Mesendoderm (in vitro differentiated cells): ENCODE measurements around the gene MYO15A.

ENCODE experiments used
- DNase-seq: peaks from one replicate; pipeline ENCODE4 v3.0.0; 2013
- H2AK5ac ChIP-seq: 2 replicates; pipeline ENCODE4 v1.6.1; 2013; ENCODE audit warnings: low read length, inconsistent platforms
- H2BK120ac ChIP-seq: 2 replicates; pipeline ENCODE4 v1.6.1; 2013; ENCODE audit warnings: low read depth, mild to moderate bottlenecking, low read length, moderate library complexity, mixed read lengths
- H2BK15ac ChIP-seq: replicated peaks from 2 replicates; pipeline ENCODE4 v1.6.1; 2013; ENCODE audit warnings: low read depth, mild to moderate bottlenecking, moderate library complexity
- H2BK5ac ChIP-seq: 2 replicates; pipeline ENCODE4 v1.6.1; 2013; ENCODE audit warnings: low read length, inconsistent platforms
- H3K18ac ChIP-seq: 2 replicates; pipeline ENCODE4 v1.6.1; 2013; ENCODE audit warnings: mild to moderate bottlenecking, low read length, mixed read lengths
- H3K23ac ChIP-seq: one replicate; pipeline ENCODE4 v1.6.1; 2013; ENCODE audit warnings: low read length
- H3K27ac ChIP-seq: 2 replicates; pipeline ENCODE4 v1.5.1; 2013; ENCODE audit warnings: low read depth, mild to moderate bottlenecking, inconsistent platforms, low read length, moderate library complexity
- H3K27me3 ChIP-seq: 2 replicates; pipeline ENCODE4 v1.6.1; 2013; ENCODE audit warnings: low read length, control low read depth, mild to moderate bottlenecking, inconsistent platforms; ENCODE audit not compliant: insufficient read depth, poor library complexity
- H3K36me3 ChIP-seq: 2 replicates; pipeline ENCODE4 v1.6.1; 2013; ENCODE audit warnings: low read length, inconsistent platforms; ENCODE audit not compliant: control insufficient read depth, insufficient read depth
- H3K4ac ChIP-seq: one replicate; pipeline ENCODE4 v1.6.1; 2013; ENCODE audit warnings: low read depth, mild to moderate bottlenecking, low read length, moderate library complexity
- H3K4me1 ChIP-seq: 2 replicates; pipeline ENCODE4 v1.6.1; 2013; ENCODE audit warnings: low read depth, low read length, inconsistent platforms; ENCODE audit not compliant: control insufficient read depth
- H3K4me2 ChIP-seq: 2 replicates; pipeline ENCODE4 v1.6.1; 2013; ENCODE audit warnings: low read length
- H3K4me3 ChIP-seq: 2 replicates; pipeline ENCODE4 v1.5.1; 2013; ENCODE audit warnings: mild to moderate bottlenecking, low read length
- H3K56ac ChIP-seq: one replicate; pipeline ENCODE4 v1.6.1; 2013; ENCODE audit warnings: low read length
- H3K79me1 ChIP-seq: 2 replicates; pipeline ENCODE4 v1.6.1; 2013; ENCODE audit warnings: low read length, inconsistent platforms
- H3K79me2 ChIP-seq: 2 replicates; pipeline ENCODE4 v1.6.1; 2013; ENCODE audit warnings: mild to moderate bottlenecking, low read length; ENCODE audit not compliant: control insufficient read depth, insufficient read depth
- H3K9ac ChIP-seq: 2 replicates; pipeline ENCODE4 v1.6.1; 2013; ENCODE audit warnings: low read length, inconsistent platforms
- H4K5ac ChIP-seq: one replicate; pipeline ENCODE4 v1.6.1; 2013; ENCODE audit warnings: low read length
- H4K8ac ChIP-seq: one replicate; pipeline ENCODE4 v1.6.1; 2013; ENCODE audit warnings: low read depth, mild to moderate bottlenecking, control low read depth, low read length, moderate library complexity
- WGBS: extraction: QIAGEN DNeasy Blood & Tissue Kit; methylation state at CpG from one replicate; pipeline ENCODE4 v1.1.7; 2013; ENCODE audit warnings: low lambda C conversion rate, missing lambda C conversion rate; ENCODE audit not compliant: insufficient coverage; ENCODE audit errors: extremely low coverage; 5-methylcytosine and 5-hydroxymethylcytosine counted together

The MYO15A gene

GRCh38 chr17:18111330-18111971 is 2.9 kb downstream of the MYO15A start:
- H3K36me3 ChIP-seq = no peaks in the 10 kb centered on the region
- H2BK15ac ChIP-seq = no peak overlapping the region
- H2BK120ac ChIP-seq = no peak overlapping the region
- no peak overlapping the region for H3K4me2 ChIP-seq
- no peak overlapping the region for H3K23ac ChIP-seq
- H3K9ac ChIP-seq = no peak overlapping the region
- no peaks in the 10 kb centered on the region for H3K27me3 ChIP-seq
- H3K56ac ChIP-seq = no peak overlapping the region
- H3K4me1 ChIP-seq = no peaks in the 10 kb centered on the region
- no peak for DNase-seq
- WGBS = no CpG with 5 or more reads among the region's 6 CpGs
- no peak overlapping the region for H2AK5ac ChIP-seq
- no peak overlapping the region for H4K8ac ChIP-seq
- no peaks in the 10 kb centered on the region for H3K79me1 ChIP-seq
- no peak overlapping the region for H3K27ac ChIP-seq
- no peak overlapping the region for H3K4me3 ChIP-seq
- H3K4ac ChIP-seq = no peak overlapping the region
- H3K79me2 ChIP-seq = no peaks in the 10 kb centered on the region
- H2BK5ac ChIP-seq = no peak overlapping the region
- no peak overlapping the region for H3K18ac ChIP-seq
- no peak overlapping the region for H4K5ac ChIP-seq

GRCh38 chr17:18115517-18115916 is 7.0 kb downstream of the MYO15A start:
- H3K4me3 ChIP-seq = no peak overlapping the region
- no peak overlapping the region for H2BK120ac ChIP-seq
- H3K36me3 ChIP-seq = no peaks in the 10 kb centered on the region
- no peak for DNase-seq
- H3K4me2 ChIP-seq = no peak overlapping the region
- H2BK15ac ChIP-seq = no peak overlapping the region
- H3K79me1 ChIP-seq = no peaks in the 10 kb centered on the region
- no peaks in the 10 kb centered on the region for H3K27me3 ChIP-seq
- H3K9ac ChIP-seq = no peak overlapping the region
- H4K5ac ChIP-seq = no peak overlapping the region
- no peak overlapping the region for H4K8ac ChIP-seq
- H3K27ac ChIP-seq = no peak overlapping the region
- H3K79me2 ChIP-seq = no peaks in the 10 kb centered on the region
- no peak overlapping the region for H2AK5ac ChIP-seq
- no peak overlapping the region for H2BK5ac ChIP-seq
- no peak overlapping the region for H3K23ac ChIP-seq
- H3K56ac ChIP-seq = no peak overlapping the region
- no CpG with 5 or more reads among the region's 7 CpGs for WGBS
- H3K4me1 ChIP-seq = no peaks in the 10 kb centered on the region
- H3K18ac ChIP-seq = no peak overlapping the region
- no peak overlapping the region for H3K4ac ChIP-seq

DNA sequence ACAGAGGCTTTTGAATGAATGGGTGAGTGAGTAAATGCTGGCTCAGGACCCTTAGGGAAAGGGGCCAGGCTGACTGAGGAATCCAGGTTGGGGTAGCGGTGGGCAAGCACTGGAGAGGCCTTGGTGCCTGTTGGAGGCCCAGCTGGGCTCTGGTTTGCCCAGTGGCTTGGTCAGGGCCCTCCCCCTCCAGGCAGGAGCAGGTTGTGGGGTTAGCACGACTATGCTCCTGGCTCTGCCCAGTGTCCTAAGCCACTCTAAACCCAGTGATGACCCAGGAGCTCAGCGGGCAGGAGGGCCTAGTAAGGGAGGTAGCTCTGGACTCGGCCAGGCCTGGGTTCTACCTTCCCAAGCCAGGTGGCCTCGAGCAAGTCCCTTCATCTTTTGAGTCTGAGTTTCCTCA is 7.5 kb downstream of the MYO15A start:
- H2BK120ac ChIP-seq = no peak overlapping the region
- H3K27ac ChIP-seq = no peak overlapping the region
- H3K4ac ChIP-seq = no peak overlapping the region
- H2AK5ac ChIP-seq = no peak overlapping the region
- H3K27me3 ChIP-seq = no peaks in the 10 kb centered on the region
- no peaks in the 10 kb centered on the region for H3K79me2 ChIP-seq
- no peak overlapping the region for H4K8ac ChIP-seq
- no peak overlapping the region for H3K56ac ChIP-seq
- no peak overlapping the region for H2BK5ac ChIP-seq
- DNase-seq = no peak
- no peaks in the 10 kb centered on the region for H3K4me1 ChIP-seq
- H3K23ac ChIP-seq = no peak overlapping the region
- no peaks in the 10 kb centered on the region for H3K36me3 ChIP-seq
- H3K79me1 ChIP-seq = no peaks in the 10 kb centered on the region
- H4K5ac ChIP-seq = no peak overlapping the region
- H3K9ac ChIP-seq = no peak overlapping the region
- H3K4me3 ChIP-seq = no peak overlapping the region
- no CpG with 5 or more reads among the region's 5 CpGs for WGBS
- H3K18ac ChIP-seq = no peak overlapping the region
- H3K4me2 ChIP-seq = no peak overlapping the region
- no peak overlapping the region for H2BK15ac ChIP-seq

GRCh38 chr17:18117533-18117932 is 9.0 kb downstream of the MYO15A start:
- Histone ChIP-seq H3K4me1 (no peaks in the 10 kb centered on the region), H2BK120ac (no peak overlapping the region), H3K27me3 (no peaks in the 10 kb centered on the region), H2BK5ac (no peak overlapping the region), H3K4me2 (no peak overlapping the region), H4K8ac (no peak overlapping the region), H3K23ac (no peak overlapping the region), H3K27ac (no peak overlapping the region), H3K4ac (no peak overlapping the region), H3K18ac (no peak overlapping the region), H2BK15ac (no peak overlapping the region), H3K79me2 (no peaks in the 10 kb centered on the region), H3K4me3 (no peak overlapping the region), H3K56ac (no peak overlapping the region), H3K79me1 (no peaks in the 10 kb centered on the region), H3K9ac (no peak overlapping the region), H3K36me3 (no peaks in the 10 kb centered on the region), H2AK5ac (no peak overlapping the region), H4K5ac (no peak overlapping the region)
- no CpG with 5 or more reads among the region's 1 CpG for WGBS
- no peak for DNase-seq

- H3K56ac ChIP-seq = no peak overlapping the region
- H2AK5ac ChIP-seq = no peak overlapping the region
- H3K79me2 ChIP-seq = no peaks in the 10 kb centered on the region
- no peak overlapping the region for H2BK120ac ChIP-seq
- no peak overlapping the region for H3K27ac ChIP-seq
- H2BK15ac ChIP-seq = no peak overlapping the region
- no peaks in the 10 kb centered on the region for H3K79me1 ChIP-seq
- no peak overlapping the region for H3K23ac ChIP-seq
- no peak overlapping the region for H3K4ac ChIP-seq
- WGBS = no CpG with 5 or more reads among the region's 33 CpGs
- H2BK5ac ChIP-seq = no peak overlapping the region
- H3K27me3 ChIP-seq = no peaks in the 10 kb centered on the region
- no peak overlapping the region for H3K4me2 ChIP-seq
- no peak overlapping the region for H3K9ac ChIP-seq
- no peak overlapping the region for H4K5ac ChIP-seq
- no peak overlapping the region for H4K8ac ChIP-seq
- no peaks in the 10 kb centered on the region for H3K4me1 ChIP-seq
- no peak overlapping the region for H3K18ac ChIP-seq
- no peak for DNase-seq
- no peak overlapping the region for H3K4me3 ChIP-seq
- no peaks in the 10 kb centered on the region for H3K36me3 ChIP-seq
These were observed 9.7 kb downstream of the MYO15A start for GRCh38 chr17:18117982-18118975.
